Osteocyte (in vitro differentiated cells): Measurements from ENCODE around the gene NFE2. TPM values are rescaled to one million over a fixed set of nuclear protein-coding genes. Genes with fewer than 3 reads are reported as not detected.
A peak's percentile ranks its signal among the peaks of the same experiment; 100 is the strongest.
"Not testable (repeated sequence)": the region's sequence is repeated elsewhere in the genome, so short reads cannot be mapped to it uniquely, and the experiment has no call there.

ENCODE experiments used
- DNase-seq: peaks from one replicate; pipeline ENCODE4 v3.0.0; 2021; ENCODE audit warnings: mixed read lengths; ENCODE audit not compliant: unreplicated experiment; ENCODE audit errors: extremely low spot score
- H3K27ac Mint-ChIP-seq: one replicate; pipeline ENCODE4 v1.8.0; 2021; ENCODE audit warnings: mild to moderate bottlenecking, mixed read lengths; ENCODE audit not compliant: unreplicated experiment
- H3K27me3 Mint-ChIP-seq: one replicate; pipeline ENCODE4 v1.8.0; 2021; ENCODE audit warnings: mixed read lengths; ENCODE audit not compliant: unreplicated experiment
- H3K36me3 Mint-ChIP-seq: one replicate; pipeline ENCODE4 v1.8.0; 2021; ENCODE audit warnings: mixed read lengths; ENCODE audit not compliant: unreplicated experiment
- H3K4me1 Mint-ChIP-seq: one replicate; pipeline ENCODE4 v1.8.0; 2021; ENCODE audit warnings: mixed read lengths; ENCODE audit not compliant: unreplicated experiment
- H3K4me3 Mint-ChIP-seq: one replicate; pipeline ENCODE4 v1.8.0; 2021; ENCODE audit warnings: mild to moderate bottlenecking, moderate library complexity, mixed read lengths; ENCODE audit not compliant: unreplicated experiment
- H3K9me3 Mint-ChIP-seq: one replicate; pipeline ENCODE4 v1.8.0; 2021; ENCODE audit warnings: mixed read lengths; ENCODE audit not compliant: unreplicated experiment
- CTCF ChIP-seq: fragments of 200-600 bp; sonication (generic); IDR thresholded peaks from 2 replicates; pipeline ENCODE4 v1.5.0; 2021; ENCODE audit warnings: antibody characterized with exemption, mild to moderate bottlenecking, moderate library complexity
- total RNA-seq: library from RNA; stranded (reverse); gene quantifications from 2 replicates; pipeline ENCODE4 v1.2.1, GENCODE V29; 2021

Gene NFE2
- total RNA-seq, 1 donor from 2014 or later: 0.30 TPM

- TF ChIP-seq CTCF: no peak
- Mint-ChIP-seq H3K4me3 (no peak overlapping the region), H3K4me1 (peaks cover 44% of the 10 kb centered on the region), H3K27ac (peak overlapping the region; percentile 58), H3K9me3 (no peaks in the 10 kb centered on the region), H3K36me3 (no peaks in the 10 kb centered on the region), H3K27me3 (no peaks in the 10 kb centered on the region)
- DNase-seq: no peak
Measured at GRCh38 chr12:54330442-54330841, 29.6 kb upstream of the NFE2 start.

- Mint-ChIP-seq H3K9me3 (no peaks in the 10 kb centered on the region), H3K4me3 (no peak overlapping the region), H3K36me3 (no peaks in the 10 kb centered on the region), H3K27ac (peak overlapping the region; percentile 58), H3K27me3 (no peaks in the 10 kb centered on the region), H3K4me1 (peaks cover 47% of the 10 kb centered on the region)
- DNase-seq: no peak
- no peak for TF ChIP-seq CTCF
Measured at GRCh38 chr12:54329759-54330158, 28.9 kb upstream of the NFE2 start.

GRCh38 chr12:54328595-54329337 is 28.0 kb upstream of the NFE2 start:
- peaks cover 51% of the 10 kb centered on the region for H3K4me1 Mint-ChIP-seq

GRCh38 chr12:54325442-54326109 is 24.8 kb upstream of the NFE2 start:
- Mint-ChIP-seq H3K4me3 (peak overlapping the region; percentile 99), H3K27ac (peak overlapping the region; percentile 99), H3K4me1 (peaks cover 42% of the 10 kb centered on the region)
- not testable (repeated sequence) for H3K27me3 Mint-ChIP-seq, DNase-seq, H3K9me3 Mint-ChIP-seq, H3K36me3 Mint-ChIP-seq

More at GRCh38 chr12:54328595-54329337, 28.0 kb upstream of the NFE2 start:
- H3K36me3 Mint-ChIP-seq: no peaks in the 10 kb centered on the region
- no peaks in the 10 kb centered on the region for H3K9me3 Mint-ChIP-seq
- H3K4me3 Mint-ChIP-seq: no peak overlapping the region
- no peaks in the 10 kb centered on the region for H3K27me3 Mint-ChIP-seq
- TF ChIP-seq CTCF: no peak
- no peak for DNase-seq
- peak overlapping the region; percentile 45 for H3K27ac Mint-ChIP-seq

GRCh38 chr12:54324617-54325441 is 24.0 kb upstream of the NFE2 start, which contains the start of gene COPZ1:
Gene COPZ1 (plus strand): TSS chr12:54325131. CDS start chr12:54325164, 33 bp downstream.
- peaks cover 34% of the 10 kb centered on the region for H3K4me1 Mint-ChIP-seq
- TF ChIP-seq CTCF: peak; percentile 90
- peak within 1 kb of the TSS; percentile 99 for H3K27ac Mint-ChIP-seq
- H3K9me3 Mint-ChIP-seq: no peaks in the 10 kb centered on the region
- H3K27me3 Mint-ChIP-seq: no peaks in the 10 kb centered on the region
- H3K36me3 Mint-ChIP-seq: no peaks in the 10 kb centered on the region
- peak within 1 kb of the TSS; percentile 99 for H3K4me3 Mint-ChIP-seq
- peak; percentile 97 for DNase-seq
